ENCODE data around the gene RAB8B.

DNA sequence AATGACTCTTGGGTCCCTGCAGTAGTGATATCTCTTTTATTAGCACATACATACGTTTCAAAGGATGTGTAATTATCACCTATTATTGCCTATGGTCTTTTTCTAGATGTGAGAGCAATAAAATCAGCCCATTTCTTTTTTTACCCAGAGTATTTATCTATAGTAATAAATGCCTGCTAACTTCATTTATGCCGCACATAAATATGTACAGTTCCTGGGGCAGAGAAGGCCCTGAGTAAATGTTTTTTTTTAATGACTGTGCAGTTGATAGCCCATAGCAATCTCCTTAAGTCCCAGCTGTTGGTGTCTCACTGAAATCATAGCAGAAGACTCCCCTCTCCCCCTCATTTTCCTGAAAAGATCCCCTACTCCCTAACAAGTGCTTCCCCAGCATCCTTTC is 16.7 kb downstream of the RAB8B start:
- TF ChIP-seq, protein P1, sequence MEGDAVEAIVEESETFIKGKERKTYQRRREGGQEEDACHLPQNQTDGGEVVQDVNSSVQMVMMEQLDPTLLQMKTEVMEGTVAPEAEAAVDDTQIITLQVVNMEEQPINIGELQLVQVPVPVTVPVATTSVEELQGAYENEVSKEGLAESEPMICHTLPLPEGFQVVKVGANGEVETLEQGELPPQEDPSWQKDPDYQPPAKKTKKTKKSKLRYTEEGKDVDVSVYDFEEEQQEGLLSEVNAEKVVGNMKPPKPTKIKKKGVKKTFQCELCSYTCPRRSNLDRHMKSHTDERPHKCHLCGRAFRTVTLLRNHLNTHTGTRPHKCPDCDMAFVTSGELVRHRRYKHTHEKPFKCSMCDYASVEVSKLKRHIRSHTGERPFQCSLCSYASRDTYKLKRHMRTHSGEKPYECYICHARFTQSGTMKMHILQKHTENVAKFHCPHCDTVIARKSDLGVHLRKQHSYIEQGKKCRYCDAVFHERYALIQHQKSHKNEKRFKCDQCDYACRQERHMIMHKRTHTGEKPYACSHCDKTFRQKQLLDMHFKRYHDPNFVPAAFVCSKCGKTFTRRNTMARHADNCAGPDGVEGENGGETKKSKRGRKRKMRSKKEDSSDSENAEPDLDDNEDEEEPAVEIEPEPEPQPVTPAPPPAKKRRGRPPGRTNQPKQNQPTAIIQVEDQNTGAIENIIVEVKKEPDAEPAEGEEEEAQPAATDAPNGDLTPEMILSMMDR (IDR thresholded peaks at IDR 0.05; ENCODE audit: insufficient read depth, low read length, poor library complexity, severe bottlenecking), result no peak
- no peak for TF ChIP-seq EZH2phosphoT487 (conservative IDR thresholded peaks at IDR 0.05; ENCODE audit: low read length)
